ENCODE results near the gene EIF1.

Gene EIF1

DNA sequence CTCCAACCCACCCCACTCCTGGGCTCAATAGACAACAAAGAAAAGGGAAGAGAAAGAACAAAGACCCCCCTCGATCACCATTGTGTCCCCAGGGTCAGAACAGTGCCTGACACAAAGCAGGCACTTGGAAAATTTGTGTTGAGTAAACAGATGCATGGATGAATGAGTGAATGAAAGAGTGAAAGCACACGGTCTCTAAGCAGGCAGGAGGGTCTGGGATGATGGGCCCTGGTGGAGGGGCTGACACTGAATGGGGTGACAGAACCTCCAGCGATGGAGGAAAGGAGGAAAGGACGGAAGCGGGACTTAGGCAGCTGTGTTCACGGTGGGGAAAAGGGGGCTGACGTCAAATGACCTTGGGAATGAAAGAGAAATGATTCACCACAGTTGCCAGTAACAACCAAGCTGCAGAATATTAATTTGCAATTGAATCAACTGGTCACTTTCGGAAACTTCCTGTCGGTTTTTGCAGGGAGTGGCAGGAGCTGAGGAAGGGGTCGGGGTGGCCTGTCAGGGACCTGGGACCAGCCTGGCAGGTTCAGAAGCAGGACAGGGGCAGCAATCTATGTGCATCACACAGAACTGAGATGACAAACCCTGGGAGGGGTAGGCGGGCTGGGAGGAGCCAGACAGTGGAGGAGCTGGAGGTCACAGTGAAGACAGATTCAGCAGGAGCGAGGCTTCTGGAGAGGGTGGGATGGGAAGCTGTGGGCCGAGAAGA is 16.7 kb downstream of the EIF1 start:
- peak; percentile 13 for DNase-seq

- no peak for DNase-seq
Observed at GRCh38 chr17:41707803-41708669, 19.4 kb downstream of the EIF1 start.

- DNase-seq, result peak; percentile 73
Observed at GRCh38 chr17:41710472-41711090, 21.9 kb downstream of the EIF1 start.

GRCh38 chr17:41711669-41712400 is 23.1 kb downstream of the EIF1 start, which contains the start of gene GAST:
TSS of gene GAST (plus strand) at chr17:41712331. CDS start at chr17:41715437, 3,106 bp downstream.
- DNase-seq, result no peak

DNA sequence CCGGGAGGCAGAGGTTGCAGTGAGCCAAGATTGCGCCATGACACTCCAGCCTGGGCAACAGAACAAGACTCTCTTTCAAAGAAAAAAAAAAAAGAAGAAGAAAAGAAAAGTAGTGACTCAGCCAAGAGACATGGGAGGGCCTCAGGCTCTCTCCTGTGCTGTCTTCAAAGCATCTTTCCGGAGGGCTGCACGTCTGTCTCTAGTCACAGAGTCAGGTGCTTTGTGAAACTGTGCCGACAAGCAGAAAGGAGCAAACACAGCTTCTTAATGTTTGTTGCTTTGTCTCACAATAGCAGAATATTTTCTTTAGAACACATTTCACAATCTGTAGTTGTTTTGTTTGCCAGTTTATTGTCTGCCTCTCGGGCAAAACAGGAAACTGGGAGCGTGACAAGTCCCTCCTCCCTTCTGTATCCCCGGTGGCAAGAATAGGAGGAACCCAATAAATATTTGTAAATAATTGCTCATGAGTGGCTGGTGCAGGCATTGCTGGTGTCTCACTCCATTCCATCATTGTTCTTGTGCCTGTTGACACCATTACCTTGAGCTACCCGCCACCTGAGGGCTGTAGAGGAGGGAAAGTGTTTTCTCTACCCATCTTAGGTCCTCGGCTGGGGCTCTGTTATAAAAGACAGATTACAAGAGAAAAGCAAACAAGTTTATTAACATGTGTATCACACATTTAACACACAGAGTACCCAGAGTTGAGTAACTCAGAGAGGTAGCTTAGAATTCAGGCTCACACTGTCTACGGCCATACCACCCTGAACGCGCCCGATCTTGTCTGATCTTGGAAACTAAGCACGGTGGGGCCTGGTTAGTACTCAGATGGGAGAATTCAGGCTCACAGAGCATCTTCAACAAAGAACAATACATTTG is 29.0 kb downstream of the EIF1 start:
- DNase-seq, result no peak

DNA sequence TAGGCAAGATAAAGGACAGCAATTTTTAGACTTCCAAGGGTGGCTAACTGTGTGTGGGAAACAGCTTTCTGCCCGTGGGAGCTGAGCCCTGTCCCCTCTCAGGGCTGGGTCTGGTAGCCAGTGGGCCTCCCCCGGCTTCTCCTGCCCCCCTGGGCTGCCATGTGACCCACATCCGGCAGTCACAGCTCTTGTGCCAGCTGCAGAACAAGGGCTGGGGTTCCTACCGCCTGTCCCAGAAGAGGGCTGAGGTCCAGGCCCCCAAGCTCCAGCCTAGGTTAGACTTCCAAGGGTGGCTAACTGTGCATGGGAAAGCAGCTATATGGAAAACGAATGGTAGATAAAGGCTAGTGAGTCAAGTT is 29.6 kb downstream of the EIF1 start:
- DNase-seq, result no peak

GRCh38 chr17:41722231-41722630 is 33.5 kb downstream of the EIF1 start:
- DNase-seq, result no peak

DNA sequence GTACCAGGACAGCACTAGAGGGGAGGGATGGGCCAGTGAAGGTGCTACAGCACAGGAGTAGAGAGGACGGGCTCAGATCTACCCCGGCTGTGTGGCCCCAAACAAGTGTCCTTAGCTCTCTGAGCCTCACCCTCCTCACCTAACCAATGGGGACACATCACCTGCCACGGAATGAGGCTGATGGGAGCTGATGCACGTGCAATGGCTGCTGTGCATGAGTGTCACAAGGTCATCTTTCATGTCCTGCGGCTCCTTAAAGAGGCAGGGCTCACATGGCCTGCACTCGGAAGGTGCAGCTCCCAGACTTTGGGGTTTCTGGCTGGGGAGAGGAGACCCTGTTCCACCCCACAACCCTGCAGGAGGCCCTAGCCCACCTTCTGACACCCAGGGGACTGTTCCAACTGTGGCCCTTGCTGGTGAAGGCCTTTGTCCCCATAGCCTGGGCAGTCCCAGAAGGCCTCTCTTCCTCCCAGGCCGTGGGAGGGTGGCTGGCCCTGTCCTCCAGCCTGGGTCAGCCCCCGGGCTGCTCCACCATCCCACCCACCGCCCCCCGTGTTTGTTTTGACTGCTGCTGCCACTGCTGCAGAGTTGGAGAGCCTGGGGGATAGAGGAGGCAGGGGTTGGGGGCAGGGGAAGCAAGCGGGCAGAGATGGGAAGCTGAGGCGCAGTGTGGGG is 35.3 kb downstream of the EIF1 start:
- DNase-seq, result no peak

- DNase-seq, result peak; percentile 44
Observed at GRCh38 chr17:41724476-41725050, 35.9 kb downstream of the EIF1 start.

- DNase-seq, result no peak
Observed at GRCh38 chr17:41725134-41725533, 36.4 kb downstream of the EIF1 start.

DNA sequence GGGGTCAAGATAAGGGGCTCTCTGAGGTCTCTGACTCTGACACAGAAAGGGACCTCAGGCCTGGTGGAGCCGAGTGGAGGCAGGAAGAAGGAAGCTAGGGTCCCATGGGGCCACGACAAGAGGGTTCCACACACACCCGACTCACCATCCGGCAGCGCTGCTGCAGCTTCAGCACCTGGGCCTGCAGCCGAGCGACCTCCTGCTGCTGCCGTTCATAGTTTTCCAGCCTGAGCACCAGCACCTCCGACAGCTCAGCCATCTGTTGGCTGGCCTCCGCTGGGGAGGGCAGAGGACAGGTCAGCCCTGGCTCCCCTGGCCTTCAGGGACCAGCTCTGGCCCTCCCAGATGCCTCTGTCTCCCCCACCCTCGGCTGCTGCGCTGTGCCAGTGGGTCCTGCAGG is 39.4 kb downstream of the EIF1 start:
- DNase-seq, result no peak

DNA sequence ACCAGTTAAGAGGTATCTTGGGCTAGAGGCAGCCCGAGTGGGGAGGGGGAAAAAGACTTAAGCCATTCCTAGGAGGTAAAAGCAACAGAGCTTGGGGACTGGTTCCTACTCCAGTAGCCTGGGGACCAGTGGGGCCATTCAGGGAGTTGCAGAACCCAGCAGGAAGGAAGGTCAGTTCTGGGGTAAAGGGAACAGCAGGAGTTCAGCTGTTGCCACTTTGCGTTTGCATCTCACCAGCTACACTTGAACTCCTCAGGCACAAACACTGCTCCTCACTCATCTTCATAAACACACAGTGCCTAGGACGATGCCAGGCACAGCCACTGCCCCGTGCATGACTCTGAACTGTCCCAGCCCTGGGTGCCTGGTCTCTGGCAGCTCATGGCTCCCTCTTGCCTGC is 41.8 kb downstream of the EIF1 start:
- no peak for DNase-seq

DNA sequence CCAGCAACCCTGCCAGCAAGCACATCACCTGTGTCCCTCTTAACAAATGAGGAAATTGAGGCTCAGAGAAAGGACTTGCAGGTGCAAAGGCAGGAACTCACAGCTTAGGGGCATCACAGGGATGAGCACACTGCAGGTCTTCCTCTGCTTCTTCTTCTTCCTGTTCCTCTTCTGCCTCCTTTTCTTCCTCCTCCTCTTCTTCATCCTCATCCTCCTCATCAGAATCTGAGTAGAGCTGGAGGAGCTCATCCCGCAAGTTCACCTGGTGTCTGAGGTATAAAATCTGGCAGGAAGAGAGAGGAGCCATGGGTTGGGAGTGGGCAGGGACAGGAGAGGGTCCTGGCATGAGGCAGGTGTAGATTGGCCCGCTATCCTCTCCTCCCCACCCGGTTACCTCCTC is 43.2 kb downstream of the EIF1 start:
- no peak for DNase-seq

DNA sequence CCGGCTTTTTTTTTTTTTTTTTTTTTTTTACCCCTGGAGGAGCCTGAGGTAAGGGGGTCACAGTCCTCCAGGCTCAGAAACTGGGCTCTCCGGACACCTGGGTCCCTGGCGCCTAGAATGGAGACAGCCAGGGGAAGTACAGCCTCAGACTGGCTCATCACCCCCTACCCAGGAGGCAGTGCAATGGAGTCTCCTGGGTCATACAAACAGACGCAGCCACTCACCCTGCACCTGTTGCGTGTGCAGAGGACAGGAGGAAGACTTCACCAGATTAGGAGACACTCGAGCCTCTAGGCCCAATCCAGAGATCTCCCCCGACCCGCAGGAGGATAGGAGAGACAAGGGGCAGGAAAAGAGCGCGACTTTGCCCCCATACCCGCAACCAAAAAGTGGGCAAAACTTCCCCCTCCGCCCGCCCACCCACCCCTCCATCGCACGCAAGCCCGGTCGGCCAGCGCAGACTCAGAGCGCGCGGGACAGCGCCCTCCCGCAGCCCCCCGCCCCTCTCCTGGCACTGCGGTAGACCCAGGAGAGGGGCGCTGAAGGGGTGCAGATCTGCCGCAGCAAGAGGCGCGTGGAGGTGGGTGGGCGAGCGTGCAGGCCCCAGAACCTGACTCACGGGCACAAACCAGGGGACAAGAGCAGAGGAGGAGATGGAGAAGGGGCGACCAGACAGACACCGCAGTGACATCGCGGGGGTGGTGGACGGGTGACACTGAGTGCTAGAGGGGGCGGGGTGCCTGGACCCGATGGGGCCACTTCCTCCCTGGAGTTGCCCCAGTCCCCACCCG is 44.9 kb downstream of the EIF1 start:
- no peak for DNase-seq

DNA sequence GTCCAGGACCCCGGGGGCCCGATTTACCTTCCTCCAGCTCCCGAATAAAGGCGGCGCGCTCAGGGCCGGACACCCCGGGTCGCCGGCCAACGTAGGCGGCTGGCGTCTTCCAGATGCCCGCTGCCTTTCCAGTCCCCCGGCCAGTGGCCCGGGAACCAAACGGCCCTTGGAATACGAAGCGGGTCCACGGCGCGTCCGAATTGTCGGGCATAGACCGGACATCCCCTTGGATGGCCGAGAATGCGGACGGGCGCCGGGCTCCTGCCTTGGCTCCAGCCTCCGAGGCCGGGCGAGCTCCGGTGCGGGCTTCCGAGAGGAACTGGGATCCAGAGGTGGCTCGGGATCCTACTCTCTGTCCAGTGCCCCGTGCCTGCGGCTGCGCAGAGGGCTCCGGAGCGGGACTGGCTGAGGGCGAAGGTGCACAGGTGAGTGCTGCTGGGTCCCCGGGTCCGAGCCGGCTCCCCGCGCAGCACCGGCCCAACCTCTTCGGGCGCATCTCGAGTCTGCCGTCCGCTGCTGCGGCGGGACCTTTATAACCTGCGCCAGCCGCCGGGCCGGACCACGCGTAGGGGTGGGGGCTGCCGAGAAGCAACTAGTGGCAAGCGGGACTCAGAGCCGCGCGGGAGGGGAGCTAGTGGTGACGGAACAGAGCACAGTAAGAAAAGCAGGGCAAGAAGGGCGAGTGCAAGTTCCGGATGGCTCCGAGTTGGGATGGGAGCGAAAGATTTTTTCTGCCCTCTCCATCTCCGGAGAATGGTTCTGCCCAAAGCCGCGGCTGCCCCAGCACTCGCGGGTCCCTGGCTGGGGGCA is 45.7 kb downstream of the EIF1 start, which contains the start of gene HAP1:
TSS of gene HAP1 (minus strand) at position 505 of the 810 bp plus-strand sequence. CDS start at position 496, 9 bp downstream.
- no peak for DNase-seq

- DNase-seq, result no peak
Observed at GRCh38 chr17:41734949-41735313, 46.2 kb downstream of the EIF1 start.

- DNase-seq, result no peak
Observed at GRCh38 chr17:41735744-41736143, 47.1 kb downstream of the EIF1 start.

DNA sequence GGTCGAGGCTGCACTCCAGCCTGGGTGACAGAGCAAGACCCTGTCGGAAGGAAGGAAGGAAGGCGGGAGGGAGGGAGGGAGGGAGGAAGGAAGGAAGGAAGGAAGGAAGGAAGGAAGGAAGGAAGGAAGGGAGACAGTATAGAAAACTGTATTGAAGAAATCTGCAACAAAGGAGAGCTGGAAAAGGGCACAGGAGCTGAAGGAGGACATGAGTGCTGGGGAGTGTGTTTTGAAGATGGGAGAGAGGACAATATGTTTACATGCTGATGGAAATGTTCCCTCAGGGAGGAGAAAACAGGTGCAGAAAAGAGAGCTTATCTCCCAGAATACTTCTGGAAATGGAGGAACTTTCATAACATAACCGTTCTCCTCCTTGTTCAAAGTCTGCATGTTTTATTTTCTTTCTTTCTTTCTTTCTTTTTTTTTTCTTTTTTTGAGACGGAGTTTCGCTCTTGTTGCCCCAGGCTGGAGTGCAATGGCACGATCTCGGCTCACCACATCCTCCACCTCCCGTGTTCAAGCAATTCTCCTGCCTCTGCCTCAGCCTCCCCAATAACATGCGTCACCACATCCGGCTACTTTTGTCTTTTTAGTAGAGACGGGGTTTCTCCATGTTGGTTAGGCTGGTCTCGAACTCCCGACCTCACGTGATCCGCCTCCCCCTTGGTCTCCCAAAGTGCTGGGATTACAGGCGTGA is 48.4 kb downstream of the EIF1 start:
- no peak for DNase-seq

DNA sequence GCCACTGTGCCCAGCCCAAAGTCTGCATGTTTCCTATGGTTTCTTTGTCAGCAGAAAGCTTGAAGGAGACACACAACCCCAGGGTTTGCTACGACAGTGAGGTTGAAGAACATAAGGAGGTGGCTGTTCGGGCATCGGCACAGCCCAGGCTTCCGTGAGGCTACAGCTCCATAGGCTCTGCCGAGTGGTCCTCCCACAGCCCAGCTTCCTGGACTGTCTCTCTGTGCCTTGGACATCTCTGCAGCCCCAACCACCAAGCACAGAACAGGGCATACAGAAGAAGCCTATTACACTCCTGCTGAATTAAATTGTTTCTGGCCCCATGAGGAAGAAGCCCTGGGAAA is 49.0 kb downstream of the EIF1 start:
- DNase-seq, result no peak

Data from NCI-H345 (cell line).